ENCODE measurements around the gene EAPP. TPM values are rescaled to one million over a fixed set of nuclear protein-coding genes. Genes with fewer than 3 reads are reported as not detected.
A peak's percentile ranks its signal among the peaks of the same experiment; 100 is the strongest.
"Not testable (repeated sequence)": the region's sequence is repeated elsewhere in the genome, so short reads cannot be mapped to it uniquely, and the experiment has no call there.

The EAPP gene
- total RNA-seq, 4 donors from 2014 or later: 31.6 to 52.5 (median 43.7) TPM

- peak overlapping the region; percentile 97 for H3K27ac ChIP-seq
Observed at GRCh38 chr14:34538871-34539406, 562 bp downstream of the EAPP start.

GRCh38 chr14:34538096-34538495, 1.4 kb downstream of the EAPP start:
- H3K27ac ChIP-seq; DNase-seq (ENCODE audit: low spot score in 2 of 2); H3K9me3 ChIP-seq; H3K27me3 ChIP-seq: not testable (repeated sequence)
- 64% methylated on average over 6 of the region's 6 CpGs for WGBS
- Histone ChIP-seq H3K4me3 (peak overlapping the region; percentile 90), H3K36me3 (peaks cover 28% of the 10 kb centered on the region), H3K4me1 (peaks cover 31% of the 10 kb centered on the region)

More at GRCh38 chr14:34538871-34539406, 562 bp downstream of the EAPP start:
- Histone ChIP-seq H3K36me3 (peaks cover 20% of the 10 kb centered on the region), H3K27me3 (no peaks in the 10 kb centered on the region), H3K9me3 (no peaks in the 10 kb centered on the region), H3K4me3 (peak overlapping the region; percentile 90), H3K4me1 (peaks cover 31% of the 10 kb centered on the region)
- TF ChIP-seq POLR2AphosphoS5 (IDR thresholded peaks at IDR 0.05) (no peak), POLR2A (IDR thresholded peaks at IDR 0.05) (no peak), EP300 (IDR thresholded peaks at IDR 0.05) (no peak), CTCF (IDR thresholded peaks at IDR 0.05) (no peak)
- DNase-seq (ENCODE audit: low spot score in 2 of 2): no peak
- WGBS: under 1% methylated on average over 11 of the region's 15 CpGs

GRCh38 chr14:34537677-34538009, 1.9 kb downstream of the EAPP start:
- WGBS: 86% methylated on average over 4 of the region's 4 CpGs
- Histone ChIP-seq H3K36me3 (peaks cover 33% of the 10 kb centered on the region), H3K4me3 (peak overlapping the region; percentile 90), H3K9me3 (no peaks in the 10 kb centered on the region), H3K4me1 (peaks cover 31% of the 10 kb centered on the region), H3K27me3 (no peaks in the 10 kb centered on the region), H3K27ac (no peak overlapping the region)
- TF ChIP-seq POLR2A (IDR thresholded peaks at IDR 0.05) (no peak), EP300 (IDR thresholded peaks at IDR 0.05) (no peak), POLR2AphosphoS5 (IDR thresholded peaks at IDR 0.05) (no peak), CTCF (IDR thresholded peaks at IDR 0.05) (no peak)
- no peak for DNase-seq (ENCODE audit: low spot score in 2 of 2)

GRCh38 chr14:34536951-34537676, 2.4 kb downstream of the EAPP start:
- H3K36me3 ChIP-seq: peaks cover 38% of the 10 kb centered on the region
- no peaks in the 10 kb centered on the region for H3K9me3 ChIP-seq
- no peak for DNase-seq (ENCODE audit: low spot score in 2 of 2)
- 89% methylated on average over 4 of the region's 4 CpGs for WGBS
- H3K27me3 ChIP-seq: no peaks in the 10 kb centered on the region
- H3K4me3 ChIP-seq: no peak overlapping the region
- H3K4me1 ChIP-seq: peaks cover 31% of the 10 kb centered on the region
- no peak overlapping the region for H3K27ac ChIP-seq
- no peak for TF ChIP-seq POLR2A (IDR thresholded peaks at IDR 0.05)
- no peak for TF ChIP-seq CTCF (IDR thresholded peaks at IDR 0.05)
- TF ChIP-seq EP300 (IDR thresholded peaks at IDR 0.05): no peak
- no peak for TF ChIP-seq POLR2AphosphoS5 (IDR thresholded peaks at IDR 0.05)

- no peaks in the 10 kb centered on the region for H3K4me1 ChIP-seq
- H3K36me3 ChIP-seq: peaks cover 98% of the 10 kb centered on the region
- no peaks in the 10 kb centered on the region for H3K9me3 ChIP-seq
- no peak overlapping the region for H3K27ac ChIP-seq
- WGBS: 95% methylated on average over 1 of the region's 1 CpG
- no peak for DNase-seq (ENCODE audit: low spot score in 2 of 2)
- H3K27me3 ChIP-seq: no peaks in the 10 kb centered on the region
- TF ChIP-seq CTCF (IDR thresholded peaks at IDR 0.05) (no peak), EP300 (IDR thresholded peaks at IDR 0.05) (no peak), POLR2A (IDR thresholded peaks at IDR 0.05) (no peak), POLR2AphosphoS5 (IDR thresholded peaks at IDR 0.05) (no peak)
- no peak overlapping the region for H3K4me3 ChIP-seq
Observed at GRCh38 chr14:34527591-34527990, 11.9 kb downstream of the EAPP start.

- peaks cover 99% of the 10 kb centered on the region for H3K36me3 ChIP-seq
Observed at GRCh38 chr14:34524216-34524615, 15.3 kb downstream of the EAPP start.

More at GRCh38 chr14:34524216-34524615, 15.3 kb downstream of the EAPP start:
- not testable (repeated sequence) for H3K4me1 ChIP-seq; H3K9me3 ChIP-seq; H3K27me3 ChIP-seq; DNase-seq (ENCODE audit: low spot score in 2 of 2); H3K4me3 ChIP-seq; H3K27ac ChIP-seq
- WGBS: 96% methylated on average over 8 of the region's 8 CpGs
